ENCODE data around the gene POLE3. TPM values are rescaled to one million over a fixed set of nuclear protein-coding genes. Genes with fewer than 3 reads are reported as not detected.
"Not testable (repeated sequence)": the region's sequence is repeated elsewhere in the genome, so short reads cannot be mapped to it uniquely, and the experiment has no call there.

POLE3 gene
- total and polyA plus RNA-seq, 7 donors, result 24.9 to 49.2 (median 38.7) TPM

DNA sequence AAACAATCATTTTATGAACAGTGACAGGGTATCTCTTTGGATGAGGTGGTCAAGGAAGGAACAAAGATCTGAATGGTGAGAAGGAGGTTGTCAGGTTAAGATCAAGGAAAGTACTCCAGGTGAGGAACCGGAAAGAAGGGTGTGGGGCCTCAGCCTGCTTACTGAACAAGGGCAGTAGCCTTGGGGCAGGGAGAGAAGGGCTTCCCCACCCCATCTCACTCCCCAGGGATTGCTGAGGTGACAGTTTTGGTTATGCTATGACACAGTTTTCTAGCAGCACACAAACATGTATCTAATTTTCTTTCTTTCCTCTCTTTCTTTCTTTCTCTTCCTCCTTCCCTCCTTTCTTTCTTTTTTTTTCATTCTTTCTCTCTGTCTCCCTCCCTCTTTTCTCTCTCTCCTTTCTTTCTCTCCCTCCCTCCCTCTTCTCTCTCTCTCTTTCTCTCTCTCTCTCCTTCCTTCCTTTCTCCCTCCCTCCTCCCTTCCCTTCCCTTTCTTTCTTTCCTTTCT, 29.6 kb downstream of the POLE3 start:
- 15 to 44% methylated on average over 1 of the region's 1 CpG for WGBS, 2 donors
- peaks cover 0 to 9% (median 5%) of the 10 kb centered on the region in 4 donors for H3K4me1 ChIP-seq
- no peak overlapping the region for H3K4me3 ChIP-seq
- H3K27ac ChIP-seq, result no peak overlapping the region
- no peaks in the 10 kb centered on the region for H3K36me3 ChIP-seq
- no peak for TF ChIP-seq POLR2AphosphoS5 (IDR thresholded peaks at IDR 0.05)
- no peak for TF ChIP-seq POLR2A (IDR thresholded peaks at IDR 0.05)
- TF ChIP-seq EP300 (IDR thresholded peaks at IDR 0.05), result no peak
- TF ChIP-seq, protein P1, sequence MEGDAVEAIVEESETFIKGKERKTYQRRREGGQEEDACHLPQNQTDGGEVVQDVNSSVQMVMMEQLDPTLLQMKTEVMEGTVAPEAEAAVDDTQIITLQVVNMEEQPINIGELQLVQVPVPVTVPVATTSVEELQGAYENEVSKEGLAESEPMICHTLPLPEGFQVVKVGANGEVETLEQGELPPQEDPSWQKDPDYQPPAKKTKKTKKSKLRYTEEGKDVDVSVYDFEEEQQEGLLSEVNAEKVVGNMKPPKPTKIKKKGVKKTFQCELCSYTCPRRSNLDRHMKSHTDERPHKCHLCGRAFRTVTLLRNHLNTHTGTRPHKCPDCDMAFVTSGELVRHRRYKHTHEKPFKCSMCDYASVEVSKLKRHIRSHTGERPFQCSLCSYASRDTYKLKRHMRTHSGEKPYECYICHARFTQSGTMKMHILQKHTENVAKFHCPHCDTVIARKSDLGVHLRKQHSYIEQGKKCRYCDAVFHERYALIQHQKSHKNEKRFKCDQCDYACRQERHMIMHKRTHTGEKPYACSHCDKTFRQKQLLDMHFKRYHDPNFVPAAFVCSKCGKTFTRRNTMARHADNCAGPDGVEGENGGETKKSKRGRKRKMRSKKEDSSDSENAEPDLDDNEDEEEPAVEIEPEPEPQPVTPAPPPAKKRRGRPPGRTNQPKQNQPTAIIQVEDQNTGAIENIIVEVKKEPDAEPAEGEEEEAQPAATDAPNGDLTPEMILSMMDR (IDR thresholded peaks at IDR 0.05), result no peak
- no peaks in the 10 kb centered on the region for H3K27me3 ChIP-seq
- no peaks in the 10 kb centered on the region for H3K9me3 ChIP-seq
- no peak for DNase-seq
- intact Hi-C loops (cut with DNase I), result no loop called here

DNA sequence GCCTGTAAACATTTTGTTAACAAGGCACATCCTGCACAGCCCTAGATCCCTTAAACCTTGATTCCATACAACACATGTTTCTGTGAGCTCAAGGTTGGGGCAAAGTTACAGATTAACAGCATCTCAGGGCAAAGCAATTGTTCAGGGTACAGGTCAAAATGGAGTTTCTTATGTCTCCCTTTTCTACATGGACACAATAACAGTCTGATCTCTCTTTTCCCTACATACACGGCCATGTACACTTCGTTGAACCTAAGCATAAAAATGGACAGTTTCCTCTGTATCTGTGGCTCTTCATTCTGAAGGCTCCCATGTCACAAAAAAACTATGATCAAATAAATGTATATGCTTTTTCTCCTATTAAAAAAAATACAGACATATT, 30.7 kb downstream of the POLE3 start:
- H3K4me1 ChIP-seq, result peaks cover 0 to 20% (median 12%) of the 10 kb centered on the region in 4 donors
- H3K36me3 ChIP-seq; H3K27ac ChIP-seq; DNase-seq; intact Hi-C loops (cut with DNase I); H3K9me3 ChIP-seq; H3K4me3 ChIP-seq; H3K27me3 ChIP-seq: not testable (repeated sequence)
- WGBS, 2 donors, result 32 to 77% methylated on average over 2 of the region's 2 CpGs

DNA sequence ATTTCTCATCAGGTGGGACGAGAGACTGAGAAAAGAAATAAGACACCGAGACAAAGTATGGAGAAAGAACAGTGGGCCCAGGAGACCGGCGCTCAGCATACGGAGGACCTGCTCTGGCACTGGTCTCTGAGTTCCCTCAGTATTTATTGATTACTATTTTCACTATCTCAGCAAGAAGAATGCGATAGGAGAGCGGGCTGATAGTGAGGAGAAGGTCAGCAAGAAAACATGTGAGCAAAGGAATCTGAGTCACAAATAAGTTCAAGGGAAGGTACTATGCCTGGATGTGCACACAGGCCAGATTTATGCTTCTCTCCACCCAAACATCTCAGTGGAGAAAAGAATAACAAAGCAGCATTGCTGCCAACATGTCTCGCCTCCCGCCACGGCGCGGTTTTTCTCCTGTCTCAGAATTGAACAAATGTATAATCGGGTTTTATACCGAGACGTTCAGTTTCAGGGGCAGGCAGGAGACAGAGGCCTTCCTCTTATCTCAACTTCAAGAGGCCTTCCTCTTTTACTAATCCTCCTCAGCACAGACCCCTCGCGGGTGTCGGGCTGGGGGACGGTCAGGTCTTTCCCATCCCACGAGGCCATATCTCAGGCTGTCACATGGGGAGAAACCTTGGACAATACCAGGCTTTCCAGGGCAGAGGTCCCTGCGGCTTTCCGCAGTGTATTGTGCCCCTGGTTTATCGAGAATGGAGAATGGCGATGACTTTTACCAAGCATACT, 31.2 kb downstream of the POLE3 start:
- 51 to 71% methylated on average over 24 of the region's 24 CpGs for WGBS, 2 donors
- H3K27ac ChIP-seq; intact Hi-C loops (cut with DNase I); H3K9me3 ChIP-seq; H3K36me3 ChIP-seq; DNase-seq; H3K4me3 ChIP-seq; H3K27me3 ChIP-seq: not testable (repeated sequence)
- H3K4me1 ChIP-seq, result peaks cover 0 to 21% (median 12%) of the 10 kb centered on the region in 4 donors

DNA sequence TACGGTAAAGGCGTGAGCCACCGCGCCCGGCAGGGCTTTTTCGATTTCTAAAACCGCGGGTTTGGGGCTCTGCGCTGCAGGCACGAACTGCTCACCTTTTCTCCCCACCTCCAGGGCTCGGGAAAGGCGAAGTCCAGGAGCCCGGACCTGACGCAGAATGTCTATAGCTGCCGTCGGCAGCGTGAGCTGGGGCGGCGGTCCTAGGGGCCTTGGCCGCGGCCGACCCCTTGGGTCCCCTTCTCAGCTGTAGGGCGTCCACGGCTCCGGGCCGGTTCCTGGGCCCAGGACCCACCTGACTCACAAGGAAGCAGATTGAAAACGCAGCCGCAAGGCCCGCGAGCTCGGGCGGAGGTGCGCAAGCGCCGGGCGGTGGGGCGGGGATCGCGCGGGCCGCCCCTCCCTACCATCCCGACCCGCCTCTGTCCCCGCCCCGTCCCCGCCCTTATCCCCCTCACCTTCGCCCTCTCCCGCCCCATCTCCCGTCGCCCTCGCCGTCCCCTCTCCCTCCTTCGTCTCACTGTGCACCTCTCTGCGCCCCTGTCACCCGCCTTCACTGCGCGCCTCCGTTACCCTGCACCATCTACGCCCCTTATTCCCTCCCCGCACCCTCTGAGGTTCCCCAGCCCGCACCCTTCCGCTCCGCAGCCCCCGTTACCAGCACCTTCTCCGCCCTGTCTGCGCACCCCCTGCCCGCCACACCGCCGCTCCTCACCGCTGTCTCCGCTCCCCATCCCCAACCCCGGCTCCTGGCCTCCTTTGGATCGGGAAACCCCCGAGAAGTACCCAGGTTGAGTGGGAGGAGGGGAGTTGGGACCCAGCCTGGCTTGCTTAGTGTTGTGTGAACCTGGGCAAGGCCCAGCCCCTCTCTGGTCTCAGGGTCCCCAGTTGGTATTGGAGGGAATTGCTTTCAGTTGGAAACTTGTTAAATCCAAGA, 33.6 kb downstream of the POLE3 start, which contains the start of gene HDHD3:
Gene HDHD3 (minus strand): TSS at position 353 of the 934 bp plus-strand sequence. CDS start 2,632 bp downstream, outside the sequence.
- Histone ChIP-seq H3K4me1 (peaks cover 0 to 21% (median 12%) of the 10 kb centered on the region in 4 donors), H3K36me3 (peaks cover 6 to 25% (median 11%) of the 10 kb centered on the region in 4 donors), H3K4me3 (peak within 1 kb of the TSS; percentile 75 to 89 (median 88)), H3K9me3 (no peaks in the 10 kb centered on the region), H3K27ac (peak within 1 kb of the TSS; percentile 82 to 86 (median 84)), H3K27me3 (no peaks in the 10 kb centered on the region)
- WGBS, 2 donors, result 1% methylated on average over 74 of the region's 74 CpGs
- intact Hi-C loops (cut with DNase I), result loop anchor here (1.0 to 2.0 kb wide), 2 partner anchors 24 to 36 kb away; partner anchors contain the start of genes ALAD and WDR31
- DNase-seq, result peak; percentile 93
- peak; percentile 74 to 87 for TF ChIP-seq POLR2A (IDR thresholded peaks at IDR 0.05)
- peak; percentile 82 to 93 (median 90) for TF ChIP-seq POLR2AphosphoS5 (IDR thresholded peaks at IDR 0.05)
- TF ChIP-seq, protein P1 (IDR thresholded peaks at IDR 0.05), result no peak

DNA sequence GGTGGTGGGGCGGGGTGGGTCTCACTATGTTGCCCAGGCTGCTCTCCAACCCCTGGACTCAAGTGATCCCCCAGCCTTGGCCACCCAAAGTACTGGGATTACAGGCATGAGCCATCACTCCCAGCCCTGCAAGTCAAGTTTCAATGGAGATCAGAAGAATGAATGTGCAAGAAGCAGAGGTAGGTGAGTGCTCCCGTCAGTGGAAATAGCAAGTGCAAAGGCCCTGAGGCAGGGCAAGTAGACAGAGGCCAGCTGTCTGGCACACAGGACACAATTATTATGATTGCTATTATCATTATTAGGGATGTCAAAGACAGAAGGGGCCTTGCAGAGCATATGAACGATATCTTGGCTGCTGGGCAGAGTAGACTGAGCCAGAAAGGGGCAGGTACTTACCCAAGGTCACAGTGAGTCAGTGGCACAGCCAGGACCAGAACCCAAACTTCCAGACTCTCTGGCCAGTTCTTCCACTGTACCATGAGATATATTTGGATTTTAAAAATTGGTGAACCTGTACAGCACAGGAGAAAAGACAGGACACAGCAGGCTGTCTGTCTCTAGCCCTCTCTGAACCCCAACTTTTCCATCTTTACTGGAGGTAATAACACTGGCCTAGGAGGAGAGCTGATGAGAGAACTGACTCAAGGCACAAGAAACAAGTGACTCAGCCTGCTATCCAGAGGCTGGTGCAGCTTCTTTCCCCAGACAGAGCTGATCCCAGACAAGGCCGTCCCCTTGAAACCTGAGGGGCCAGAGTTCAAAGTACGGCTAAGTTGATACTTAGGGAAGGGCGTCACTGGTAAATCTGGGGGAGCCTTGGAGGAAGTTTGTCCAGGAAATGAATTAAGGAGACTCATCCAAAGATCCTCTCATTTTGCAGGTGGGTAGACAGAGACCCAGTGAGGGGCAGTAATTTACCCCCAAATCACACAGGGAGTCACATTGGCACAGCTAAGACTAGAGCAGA, 35.1 kb downstream of the POLE3 start:
- intact Hi-C loops (cut with DNase I), result loop anchor here (2.0 kb wide), 1 partner anchor 35 kb away; the partner anchor contains the start of gene WDR31
- peaks cover 6 to 25% (median 11%) of the 10 kb centered on the region in 4 donors for H3K36me3 ChIP-seq
- TF ChIP-seq POLR2A (IDR thresholded peaks at IDR 0.05) (no peak), POLR2AphosphoS5 (IDR thresholded peaks at IDR 0.05) (no peak), EP300 (IDR thresholded peaks at IDR 0.05) (no peak)
- TF ChIP-seq, protein P1 (IDR thresholded peaks at IDR 0.05), result no peak
- no peaks in the 10 kb centered on the region for H3K27me3 ChIP-seq
- peak overlapping the region in 1 of 4 donors; percentile 23 for H3K27ac ChIP-seq
- peak overlapping the region in 3 of 4 donors; percentile 75 to 88 (median 88) for H3K4me3 ChIP-seq
- no peak for DNase-seq
- peaks cover 0 to 21% (median 12%) of the 10 kb centered on the region in 4 donors for H3K4me1 ChIP-seq
- H3K9me3 ChIP-seq, result no peaks in the 10 kb centered on the region
- WGBS, 2 donors, result 37 to 73% methylated on average over 6 of the region's 6 CpGs

Data from sigmoid colon (tissue), 7 donors.